DMS114 treated with DMSO at 0.1 percent for 48 hours (cell line): ENCODE measurements around the gene MACROD2.
"Not testable (repeated sequence)": the region's sequence is repeated elsewhere in the genome, so short reads cannot be mapped to it uniquely, and the experiment has no call there.

Source experiments
- DNase-seq: peaks from one replicate; lab custom pipeline; 2025; ENCODE audit not compliant: unreplicated experiment; lab: John Stamatoyannopoulos, UW

MACROD2 gene

GRCh38 chr20:14450256-14450655, 454.9 kb downstream of the MACROD2 start:
- DNase-seq = no peak

GRCh38 chr20:14451458-14451857, 456.1 kb downstream of the MACROD2 start:
- DNase-seq = no peak

- no peak for DNase-seq
Measured at GRCh38 chr20:14453259-14453658, 457.9 kb downstream of the MACROD2 start.

- DNase-seq = no peak
Measured at GRCh38 chr20:14454296-14454695, 459.0 kb downstream of the MACROD2 start.

- DNase-seq = not testable (repeated sequence)
Measured at GRCh38 chr20:14467104-14467827, 471.9 kb downstream of the MACROD2 start.

GRCh38 chr20:14470231-14470899, 475.0 kb downstream of the MACROD2 start:
- no peak for DNase-seq

DNA sequence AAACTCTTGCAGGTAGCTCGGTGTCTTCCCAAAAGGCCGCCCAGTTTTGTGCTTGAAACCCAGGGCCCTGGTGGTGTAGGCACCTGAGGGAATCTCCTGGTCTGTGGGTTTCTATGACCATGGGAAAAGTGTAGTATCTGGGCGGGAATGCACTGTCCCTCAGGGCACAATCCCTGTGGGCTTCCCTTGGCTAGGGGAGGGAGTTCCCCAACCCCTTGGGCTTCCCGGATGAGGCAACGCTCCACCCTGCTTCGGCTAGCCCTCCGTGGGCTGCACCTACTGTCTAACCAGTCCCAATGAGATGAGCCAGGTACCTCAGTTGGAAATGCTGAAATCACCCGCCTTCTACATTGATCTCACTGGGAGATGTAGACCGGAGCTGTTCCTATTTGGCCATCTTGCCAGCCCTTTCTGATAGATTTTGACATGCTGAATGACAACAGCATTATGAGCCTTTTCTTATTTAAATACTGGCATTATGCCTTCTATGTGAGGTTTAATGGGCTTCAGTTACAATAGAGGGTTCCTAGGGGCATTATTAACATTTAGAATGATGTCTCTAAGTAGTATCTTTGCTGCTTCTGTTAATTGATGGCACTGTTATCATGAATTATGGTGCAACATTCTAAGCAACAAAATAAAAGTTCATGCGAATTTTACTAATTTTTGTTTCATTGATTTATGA, 475.8 kb downstream of the MACROD2 start:
- DNase-seq = no peak

- no peak for DNase-seq
Measured at GRCh38 chr20:14477125-14477524, 481.8 kb downstream of the MACROD2 start.

DNA sequence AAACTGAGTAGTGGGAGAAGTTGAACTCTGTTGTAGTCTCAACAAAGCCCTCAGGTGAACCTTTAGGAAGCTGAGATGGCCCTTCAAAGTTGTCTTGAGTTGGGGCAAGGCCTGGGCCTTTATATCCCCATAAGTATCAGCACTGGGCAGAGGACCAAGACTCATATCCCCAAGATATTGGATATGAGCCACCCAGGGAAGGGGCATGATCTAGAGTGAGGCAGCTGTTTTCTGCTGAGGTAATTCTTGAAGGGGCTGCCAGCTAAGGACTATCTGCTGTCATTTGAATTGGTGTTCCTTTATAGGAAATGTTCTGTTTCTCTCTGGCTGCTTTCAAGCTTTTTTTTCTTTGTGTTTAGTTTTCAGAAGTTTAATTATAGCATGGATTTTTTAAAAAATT, 482.8 kb downstream of the MACROD2 start:
- DNase-seq = no peak

DNA sequence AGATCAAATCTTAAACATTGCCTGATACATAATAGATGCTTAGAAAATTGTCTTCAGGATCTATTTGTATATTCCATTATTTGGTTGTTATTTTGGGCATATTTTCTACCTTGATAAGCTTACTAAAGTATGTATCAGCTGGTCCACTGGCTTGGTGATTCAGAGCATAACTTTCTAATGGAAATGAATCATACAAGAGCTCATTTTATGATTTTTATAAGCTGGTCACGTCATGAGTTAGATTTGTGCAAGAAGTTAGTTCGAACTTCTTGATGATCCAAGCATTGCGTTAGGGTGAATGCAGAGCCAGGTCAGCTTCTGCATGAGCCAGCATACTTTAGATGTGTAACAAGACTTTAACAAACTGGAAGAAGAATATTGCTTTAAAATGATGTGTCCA, 486.5 kb downstream of the MACROD2 start:
- DNase-seq = no peak

GRCh38 chr20:14488212-14488611, 492.9 kb downstream of the MACROD2 start:
- DNase-seq = no peak

DNA sequence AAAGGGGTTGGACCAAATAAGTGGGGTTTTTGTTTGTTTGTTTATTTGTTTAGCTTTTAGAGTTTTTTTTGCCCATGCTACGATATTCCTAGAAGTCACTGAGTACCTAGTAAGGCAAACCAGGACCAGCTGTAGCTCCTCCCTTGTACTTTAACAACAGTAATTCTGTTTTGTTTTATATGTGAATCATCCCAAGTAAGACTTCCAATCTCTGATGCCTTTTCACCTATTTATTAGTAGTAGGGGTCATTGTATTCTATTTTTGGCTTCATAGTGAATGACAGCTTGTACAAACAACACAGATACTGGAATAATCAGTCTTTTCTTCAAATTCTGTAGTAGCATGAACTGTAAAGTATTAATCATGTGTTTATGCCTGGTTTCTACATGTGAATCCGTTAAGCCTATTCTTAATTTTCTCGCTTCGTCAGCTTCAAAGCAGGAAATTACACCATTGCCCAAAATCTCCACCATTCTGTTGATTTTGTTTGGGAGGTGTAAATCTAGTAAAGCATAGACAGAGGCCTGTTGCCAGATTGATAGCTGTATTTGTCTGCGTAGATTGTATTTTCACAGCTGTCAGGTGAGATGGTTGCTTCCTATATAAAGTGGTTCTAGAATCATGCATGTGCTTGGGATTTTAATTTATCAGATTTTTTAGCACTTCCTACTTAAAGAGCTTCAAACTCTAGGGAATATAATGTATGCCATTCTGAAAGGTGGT, 493.6 kb downstream of the MACROD2 start:
- DNase-seq = no peak

DNA sequence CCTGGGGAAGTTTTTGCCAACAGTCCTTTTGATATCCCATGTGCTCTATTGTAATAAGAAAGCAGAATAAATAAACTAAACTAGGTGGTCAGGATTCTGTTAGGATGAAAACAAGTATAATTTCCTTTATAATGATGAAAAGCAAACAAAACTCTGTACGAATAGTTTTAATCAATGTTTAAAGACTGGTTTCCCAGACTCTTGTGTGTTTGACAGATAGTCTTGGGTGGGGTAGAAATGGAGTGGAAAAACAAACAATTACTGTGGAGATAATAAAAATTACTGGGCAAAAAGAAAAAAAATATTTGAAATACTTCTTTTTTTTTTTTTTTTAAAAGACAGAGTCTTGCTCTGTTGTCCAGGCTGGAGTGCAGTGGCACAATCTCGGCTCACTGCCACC, 494.2 kb downstream of the MACROD2 start:
- no peak for DNase-seq

GRCh38 chr20:14491436-14491835, 496.1 kb downstream of the MACROD2 start:
- no peak for DNase-seq

DNA sequence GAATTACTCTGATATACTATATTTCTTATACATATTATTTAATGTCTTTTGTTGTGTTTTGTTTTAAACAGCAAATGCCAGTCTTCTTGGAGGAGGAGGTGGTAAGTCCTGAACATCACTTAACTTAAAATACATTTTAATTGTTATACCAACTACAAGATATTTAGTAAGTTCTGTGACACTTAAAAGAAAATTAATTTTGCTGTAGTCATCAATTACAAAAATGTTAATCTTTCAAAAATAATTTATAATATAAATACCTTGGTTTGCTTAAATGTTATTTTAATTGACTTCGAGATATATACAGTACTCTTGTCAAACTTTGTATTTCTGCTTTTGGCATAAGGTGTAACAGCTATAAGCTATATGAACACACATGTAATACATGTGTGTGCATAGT, 498.1 kb downstream of the MACROD2 start:
- no peak for DNase-seq

- no peak for DNase-seq
Measured at GRCh38 chr20:14494355-14494754, 499.0 kb downstream of the MACROD2 start.

- no peak for DNase-seq
Measured at GRCh38 chr20:14495066-14495465, 499.8 kb downstream of the MACROD2 start.

GRCh38 chr20:14497004-14497403, 501.7 kb downstream of the MACROD2 start:
- DNase-seq = no peak

- no peak for DNase-seq
Measured at GRCh38 chr20:14498772-14499171, 503.5 kb downstream of the MACROD2 start.

DNA sequence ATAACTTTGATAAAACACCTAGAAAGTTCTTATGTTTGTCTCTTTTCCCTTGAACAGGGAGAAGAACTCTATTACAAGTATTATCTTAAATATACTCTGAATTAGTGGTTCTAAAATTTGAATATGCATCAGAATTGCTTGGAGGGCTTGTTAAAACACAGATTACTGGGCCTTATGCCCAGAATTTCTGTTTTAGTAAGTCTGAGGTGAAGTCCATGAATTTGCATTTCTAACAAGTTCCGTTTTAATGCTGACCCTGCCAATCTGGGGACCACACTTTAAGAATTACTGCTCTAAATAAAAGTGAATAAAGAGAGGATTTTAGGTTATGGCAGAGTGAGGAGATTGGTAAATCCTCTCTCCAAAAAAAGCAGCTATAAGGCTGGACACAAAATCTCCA, 510.2 kb downstream of the MACROD2 start:
- DNase-seq = no peak

DNA sequence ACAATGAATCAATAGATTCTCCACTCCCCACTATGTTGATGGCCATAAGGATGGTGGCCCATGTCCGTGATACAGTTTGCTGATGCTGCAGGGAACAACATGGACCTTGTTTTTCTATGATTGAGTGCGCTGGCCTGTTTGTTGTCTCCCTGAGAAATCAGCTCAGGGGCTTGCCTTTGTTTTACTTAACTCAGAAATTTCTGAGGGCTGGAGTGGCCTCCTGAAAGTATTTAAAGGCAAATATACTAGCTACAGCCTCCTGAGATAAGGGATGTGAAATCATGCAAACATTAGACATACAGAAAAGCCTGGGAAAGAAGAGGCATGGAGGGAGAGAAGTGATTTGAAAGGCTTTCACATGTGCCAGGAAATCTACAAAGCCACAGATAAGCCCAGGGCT, 512.4 kb downstream of the MACROD2 start:
- no peak for DNase-seq

DNA sequence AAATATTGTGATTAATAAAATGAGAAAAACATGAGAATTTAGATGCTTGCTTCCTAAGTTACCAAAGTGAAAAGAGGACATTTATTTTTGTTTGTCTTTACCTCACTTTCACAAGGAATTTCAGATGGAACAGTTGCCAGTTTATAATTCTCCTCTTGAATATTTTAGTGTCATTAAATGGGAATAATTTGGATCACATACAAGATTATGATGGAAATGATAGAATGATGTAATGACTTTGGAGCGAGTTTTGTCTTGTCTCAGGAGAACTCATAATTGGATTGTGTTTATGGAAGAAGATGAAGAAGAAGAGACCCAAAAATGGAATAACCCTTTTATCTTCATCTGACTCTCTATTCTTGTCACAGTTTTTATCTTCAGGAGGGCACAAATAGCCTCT, 515.0 kb downstream of the MACROD2 start:
- DNase-seq = no peak
